Measurements from ENCODE around the gene HIRA. TPM values are rescaled to one million over a fixed set of nuclear protein-coding genes. Genes with fewer than 3 reads are reported as not detected.

The HIRA gene, protein sequence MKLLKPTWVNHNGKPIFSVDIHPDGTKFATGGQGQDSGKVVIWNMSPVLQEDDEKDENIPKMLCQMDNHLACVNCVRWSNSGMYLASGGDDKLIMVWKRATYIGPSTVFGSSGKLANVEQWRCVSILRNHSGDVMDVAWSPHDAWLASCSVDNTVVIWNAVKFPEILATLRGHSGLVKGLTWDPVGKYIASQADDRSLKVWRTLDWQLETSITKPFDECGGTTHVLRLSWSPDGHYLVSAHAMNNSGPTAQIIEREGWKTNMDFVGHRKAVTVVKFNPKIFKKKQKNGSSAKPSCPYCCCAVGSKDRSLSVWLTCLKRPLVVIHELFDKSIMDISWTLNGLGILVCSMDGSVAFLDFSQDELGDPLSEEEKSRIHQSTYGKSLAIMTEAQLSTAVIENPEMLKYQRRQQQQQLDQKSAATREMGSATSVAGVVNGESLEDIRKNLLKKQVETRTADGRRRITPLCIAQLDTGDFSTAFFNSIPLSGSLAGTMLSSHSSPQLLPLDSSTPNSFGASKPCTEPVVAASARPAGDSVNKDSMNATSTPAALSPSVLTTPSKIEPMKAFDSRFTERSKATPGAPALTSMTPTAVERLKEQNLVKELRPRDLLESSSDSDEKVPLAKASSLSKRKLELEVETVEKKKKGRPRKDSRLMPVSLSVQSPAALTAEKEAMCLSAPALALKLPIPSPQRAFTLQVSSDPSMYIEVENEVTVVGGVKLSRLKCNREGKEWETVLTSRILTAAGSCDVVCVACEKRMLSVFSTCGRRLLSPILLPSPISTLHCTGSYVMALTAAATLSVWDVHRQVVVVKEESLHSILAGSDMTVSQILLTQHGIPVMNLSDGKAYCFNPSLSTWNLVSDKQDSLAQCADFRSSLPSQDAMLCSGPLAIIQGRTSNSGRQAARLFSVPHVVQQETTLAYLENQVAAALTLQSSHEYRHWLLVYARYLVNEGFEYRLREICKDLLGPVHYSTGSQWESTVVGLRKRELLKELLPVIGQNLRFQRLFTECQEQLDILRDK
- total RNA-seq, result 15.9 and 19.0 TPM in 2 replicates

DNA sequence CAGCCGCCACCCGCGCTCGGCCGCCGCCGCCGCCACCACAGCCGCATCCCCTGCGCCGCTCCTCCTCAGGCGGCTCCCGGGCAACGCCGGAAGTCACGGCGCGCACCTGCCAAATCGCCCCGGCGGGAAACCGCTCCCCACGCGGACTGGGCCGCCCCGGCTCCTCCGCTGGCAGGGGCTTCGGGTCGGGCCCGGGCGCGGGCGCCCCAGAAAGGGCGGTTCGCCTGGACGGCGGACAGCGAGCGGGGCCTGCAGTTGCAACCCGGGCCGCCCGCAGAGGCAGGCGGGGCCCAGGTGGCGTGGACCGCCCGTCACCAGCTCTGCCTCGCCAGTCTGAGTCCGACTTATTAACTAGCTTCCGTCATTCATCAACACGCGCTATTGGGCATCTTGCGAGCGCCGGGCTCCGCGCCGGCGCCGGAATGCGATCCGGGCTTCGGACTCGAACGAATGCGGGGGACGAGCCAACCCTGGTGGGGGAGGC is at the start of gene HIRA:
HIRA (minus strand) TSS at position 85 of the 484 bp plus-strand sequence. CDS start 257 bp downstream, outside the sequence.

DNA sequence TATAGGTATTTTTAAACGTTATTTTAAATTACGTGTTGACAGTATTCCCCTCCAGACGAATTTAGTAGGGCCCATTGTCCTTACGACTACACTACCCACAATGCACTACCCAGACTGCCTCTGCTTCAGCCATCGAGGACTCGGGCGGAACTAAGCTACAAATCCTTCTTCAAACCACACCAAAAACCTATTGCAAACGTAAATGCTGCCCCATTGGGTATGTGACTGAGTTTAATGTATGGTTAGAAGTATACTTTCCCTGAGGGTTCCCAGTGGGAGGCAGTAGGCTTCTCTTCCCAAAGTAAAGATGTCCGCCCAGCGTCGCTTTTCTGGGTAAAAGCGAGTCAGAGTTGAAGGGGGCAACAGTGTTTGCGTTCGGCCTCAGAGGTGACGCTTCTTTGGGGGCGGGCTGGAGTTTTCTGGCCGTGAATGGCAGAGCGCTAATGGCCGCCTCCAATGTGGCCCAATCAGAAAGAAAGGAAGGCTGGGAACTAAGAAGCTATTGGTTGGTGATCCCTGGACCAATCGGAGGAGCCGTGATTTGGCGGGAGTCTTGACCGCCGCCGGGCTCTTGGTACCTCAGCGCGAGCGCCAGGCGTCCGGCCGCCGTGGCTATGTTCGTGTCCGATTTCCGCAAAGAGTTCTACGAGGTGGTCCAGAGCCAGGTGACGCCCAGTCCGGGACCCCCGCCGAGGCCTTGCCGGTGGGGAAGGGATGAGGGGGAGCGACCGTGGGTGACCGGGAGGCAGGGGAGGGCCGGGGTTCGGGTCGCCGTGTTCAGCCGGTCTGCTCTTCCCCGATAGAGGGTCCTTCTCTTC is 48.0 kb upstream of the HIRA start, which contains the start of gene CDC45:
CDC45 (plus strand) TSS at position 566 of the 818 bp plus-strand sequence; CDS start at position 615, 49 bp downstream.

DNA sequence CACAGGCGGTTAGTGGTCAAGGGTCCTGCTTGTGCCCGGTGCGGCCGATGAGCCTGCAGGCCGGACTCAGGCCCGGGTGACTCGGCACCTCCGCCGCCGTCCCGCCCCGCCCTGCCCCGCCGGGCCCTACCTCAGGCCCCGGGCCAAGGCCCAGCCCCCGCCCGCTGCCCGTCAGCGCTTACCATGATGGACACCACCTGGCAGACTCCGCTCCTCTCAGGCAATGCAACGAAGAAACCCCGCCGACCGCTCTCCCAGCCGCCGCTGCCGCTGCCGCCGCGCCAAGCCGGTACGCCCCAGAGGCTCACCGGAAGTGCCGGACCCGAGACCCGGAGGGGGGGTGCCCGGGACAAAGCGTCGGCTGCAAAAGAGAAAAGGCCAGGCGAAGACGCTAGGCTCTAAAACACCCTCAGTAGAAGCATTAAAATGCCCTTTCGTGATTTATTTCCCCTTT is 47.4 kb upstream of the HIRA start, which contains the start of gene UFD1:
UFD1 (minus strand) TSS at position 293 of the 454 bp plus-strand sequence; CDS start at position 185, 108 bp downstream.

DNA sequence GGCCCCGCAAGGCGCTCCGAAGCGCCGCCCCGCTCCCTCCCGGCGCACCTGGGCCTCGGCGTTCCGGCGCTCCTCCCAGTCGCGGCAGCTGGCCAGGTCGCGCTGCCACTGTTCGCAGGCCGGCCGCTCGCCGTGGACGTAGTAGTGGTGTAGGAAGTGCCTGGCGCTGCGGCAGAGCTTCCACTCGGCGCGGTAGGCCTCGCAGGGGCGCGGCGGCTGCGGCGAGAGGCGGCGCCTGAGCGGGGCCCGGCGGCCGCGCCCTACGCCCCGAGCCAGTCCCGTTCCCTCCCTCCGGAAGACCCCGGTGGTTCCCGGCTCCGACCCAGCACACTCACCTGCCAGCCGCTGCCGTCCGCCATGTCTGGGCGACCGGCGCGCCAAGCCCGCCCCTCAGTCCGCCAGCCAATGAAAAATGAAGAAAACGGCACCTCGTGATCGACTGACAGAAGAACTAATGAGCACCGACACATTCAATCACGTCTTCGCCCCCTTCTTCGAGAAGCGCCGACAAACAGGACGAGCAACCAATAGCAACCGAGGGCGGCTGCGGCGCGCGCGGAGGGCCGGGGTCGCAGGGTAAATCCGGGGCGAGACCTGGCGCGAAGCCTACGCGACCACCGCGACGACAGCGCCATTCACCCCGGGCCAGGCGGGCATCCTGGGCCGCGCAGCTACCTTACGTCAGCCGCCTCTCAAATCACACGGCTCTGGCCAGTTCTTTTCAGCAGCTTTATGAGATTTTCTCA is 16.0 kb upstream of the HIRA start, which contains the start of gene C22orf39:
C22orf39 (minus strand) TSS at position 382 of the 746 bp plus-strand sequence; CDS start at position 359, 23 bp downstream.

DNA sequence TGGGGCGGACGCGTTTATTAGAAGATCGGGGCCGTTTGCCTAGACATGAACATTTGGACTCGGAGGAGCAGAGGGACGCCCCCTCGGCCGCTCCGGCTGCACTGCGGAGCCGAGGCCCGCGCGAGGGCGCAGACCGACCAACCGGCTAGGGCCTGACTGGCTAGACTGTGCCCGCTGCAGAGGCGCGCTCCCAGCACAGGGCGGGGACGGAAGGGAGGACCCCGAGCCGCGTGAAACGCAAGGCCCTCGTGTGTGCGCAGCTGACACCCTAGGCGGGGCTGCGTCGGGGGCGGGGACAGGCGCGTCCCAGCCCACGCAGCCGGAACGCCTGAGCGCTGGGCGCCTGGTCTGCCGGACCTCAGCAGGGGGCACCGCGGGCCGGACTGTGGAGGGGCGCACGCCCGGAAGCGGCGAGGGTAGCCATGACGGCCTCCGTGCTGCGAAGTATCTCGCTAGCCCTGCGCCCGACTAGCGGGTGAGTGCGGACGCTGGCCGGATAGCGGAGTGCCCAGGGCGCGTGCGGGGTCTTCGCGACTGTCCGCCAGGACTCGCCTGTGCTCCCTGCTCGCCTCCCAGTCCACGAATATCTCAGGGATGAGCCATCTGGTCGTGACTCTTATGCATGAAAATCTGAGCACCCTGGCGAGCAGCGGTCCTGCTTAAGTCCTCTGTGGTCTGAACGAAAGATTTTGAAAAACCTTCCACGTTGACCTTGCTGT is 759 bp upstream of the HIRA start, which contains the start of gene MRPL40:
MRPL40 (plus strand) TSS at position 413 of the 719 bp plus-strand sequence; CDS start at position 423, 10 bp downstream.

DNA sequence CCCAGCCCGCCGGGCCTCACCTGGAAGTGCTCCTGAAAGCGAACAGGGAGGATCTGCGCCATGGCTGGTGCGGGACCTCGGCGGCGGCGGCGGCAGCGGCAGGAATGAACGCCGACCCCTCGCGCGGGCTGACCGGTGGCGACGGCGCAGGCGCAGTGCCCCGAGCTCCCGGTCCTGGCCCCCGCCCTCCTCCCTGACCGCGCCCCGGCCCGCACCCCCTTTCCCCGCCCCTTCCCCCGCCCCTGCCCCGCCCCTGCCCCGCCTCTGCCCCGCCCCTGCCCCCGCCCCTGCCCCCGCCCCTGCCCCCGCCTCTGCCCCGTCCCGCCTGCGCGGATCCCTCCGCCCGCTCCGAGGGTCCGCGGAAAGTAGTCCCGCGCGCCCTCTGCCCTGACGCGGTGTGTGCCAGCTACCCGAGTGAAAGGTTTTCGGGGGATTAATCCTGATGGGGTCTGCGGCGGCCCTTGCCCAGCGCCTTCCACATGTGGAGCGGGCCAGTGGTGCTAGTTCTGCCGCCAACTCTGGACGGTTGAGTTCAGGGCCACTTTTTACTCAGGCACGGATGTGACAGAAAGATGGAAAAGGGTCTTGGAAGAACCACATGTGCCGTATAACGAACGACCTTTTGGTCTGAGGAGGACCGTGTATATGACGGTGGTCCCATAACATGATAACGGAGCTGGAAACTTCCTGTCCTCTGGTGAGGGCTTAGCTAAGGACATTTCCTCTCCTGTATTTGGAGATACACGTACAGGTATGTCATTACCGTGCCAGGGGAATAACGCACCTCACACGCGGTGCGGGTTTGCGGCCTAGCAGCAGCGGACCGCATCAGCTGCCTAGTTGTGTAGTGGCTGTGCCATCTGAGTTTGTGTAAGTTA is 139.7 kb downstream of the HIRA start, which contains the start of gene CLTCL1:
CLTCL1 (minus strand) TSS at position 140 of the 878 bp plus-strand sequence; CDS start at position 62, 78 bp downstream.

Other genes starting within 250 kb of the HIRA start
- gene CLTCL1, start 140.0 kb downstream of the HIRA start, total RNA-seq, result 2.3 and 6.2 TPM in 2 replicates
- 35.9 and 42.6 TPM in 2 replicates for gene MRPL40, start 812 bp upstream of the HIRA start, total RNA-seq
- 22.2 and 33.3 TPM in 2 replicates for gene C22orf39, start 16.0 kb upstream of the HIRA start, total RNA-seq
- gene UFD1, start 47.5 kb upstream of the HIRA start, total RNA-seq, result 31.2 and 56.4 TPM in 2 replicates
- 8.1 and 28.2 TPM in 2 replicates for gene CDC45, start 48.2 kb upstream of the HIRA start, total RNA-seq
- gene CLDN5, start 92.7 kb upstream of the HIRA start, total RNA-seq, result 11.2 and 15.8 TPM in 2 replicates

Measured in epithelial cell of alveolus of lung (primary cell).